SK-N-SH (cell line): ENCODE results near the gene TAS2R9. TPM values are rescaled to one million over a fixed set of nuclear protein-coding genes. Genes with fewer than 3 reads are reported as not detected.
"Not testable (repeated sequence)": the region's sequence is repeated elsewhere in the genome, so short reads cannot be mapped to it uniquely, and the experiment has no call there.

ENCODE experiments used
- CTCF ChIA-PET: fragments of 300-600, 350-600 bp; formaldehyde crosslinking; extraction: SDS; loops from one replicate; lab custom pipeline; 2021; lab: Yijun Ruan, JAX
- POLR2A ChIA-PET: fragments of 350-600 bp; sonication (Branson Sonifier 250); formaldehyde crosslinking; extraction: SDS; loops from one replicate; lab custom pipeline; 2020; ENCODE audit warnings: antibody characterized with exemption, inconsistent platforms; lab: Yijun Ruan, JAX
- DNase-seq: peaks from one replicate; pipeline ENCODE4 v3.0.0; 2012
- H2AFZ ChIP-seq: fragments of 200-600 bp; sonication (generic); 2 replicates; pipeline ENCODE4 v1.8.1; 2016; ENCODE audit warnings: antibody characterized with exemption, mild to moderate bottlenecking, low read depth
- H3F3A ChIP-seq: fragments of 200-600 bp; sonication (generic); replicated peaks from 2 replicates; pipeline ENCODE3; 2016; ENCODE audit warnings: antibody characterized with exemption, mild to moderate bottlenecking; ENCODE audit not compliant: insufficient read depth
- H3K27ac ChIP-seq, 2 experiments: fragments of 200-500 bp in 1 of 2; fragments of 200-600 bp in 1 of 2; sonication (Bioruptor generic) in 1 of 2; sonication (generic), shearing (Covaris generic) in 1 of 2; 2 replicates each; pipeline versions ENCODE4 v1.5.1 to v1.6.1; 2014 to 2016; ENCODE audit warnings: low read depth in 2 of 2, inconsistent platforms in 1 of 2, low read length in 1 of 2, mild to moderate bottlenecking in 1 of 2, mixed read lengths in 1 of 2
- H3K27me3 ChIP-seq: fragments of 200-600 bp; sonication (generic), shearing (Covaris generic); 2 replicates; pipeline ENCODE4 v1.6.1; 2016; ENCODE audit warnings: mixed run types; ENCODE audit not compliant: insufficient read depth
- H3K36me3 ChIP-seq, 2 experiments: fragments of 200-500 bp in 1 of 2; fragments of 200-600 bp in 1 of 2; sonication (Bioruptor generic) in 1 of 2; sonication (generic) in 1 of 2; replicated peaks in 1 of 2; 2 replicates each; pipeline versions ENCODE3 to v1.5.1; 2014 to 2016; ENCODE audit warnings: low read length in 1 of 2, mild to moderate bottlenecking in 1 of 2; ENCODE audit not compliant: insufficient read depth in 2 of 2, control insufficient read depth in 1 of 2
- H3K4me1 ChIP-seq, 2 experiments: fragments of 200-500 bp in 1 of 2; fragments of 200-600 bp in 1 of 2; sonication (Bioruptor generic) in 1 of 2; sonication (generic), shearing (Covaris generic) in 1 of 2; 2 replicates each; pipeline versions ENCODE4 v1.5.1 to v1.6.1; 2014 to 2016; ENCODE audit warnings: low read depth in 1 of 2, low read length in 1 of 2, mixed run types in 1 of 2; ENCODE audit not compliant: insufficient read depth in 2 of 2, control insufficient read depth in 1 of 2
- H3K4me2 ChIP-seq: fragments of 200-600 bp; sonication (generic), shearing (Covaris generic); 2 replicates; pipeline ENCODE4 v1.6.1; 2017; ENCODE audit warnings: mixed run types
- H3K4me3 ChIP-seq, 2 experiments: fragments of 200-500 bp in 1 of 2; fragments of 200-600 bp in 1 of 2; sonication (Bioruptor generic) in 1 of 2; sonication (generic), shearing (Covaris generic) in 1 of 2; 2 replicates each; pipeline versions ENCODE4 v1.5.1 to v1.8.1; 2014 to 2016; ENCODE audit warnings: low read depth in 2 of 2, inconsistent platforms in 1 of 2, low read length in 1 of 2, mild to moderate bottlenecking in 1 of 2, mixed read lengths in 1 of 2, moderate library complexity in 1 of 2
- H3K79me2 ChIP-seq: fragments of 200-600 bp; sonication (generic); 2 replicates; pipeline ENCODE4 v1.8.1; 2017; ENCODE audit warnings: mild to moderate bottlenecking; ENCODE audit not compliant: insufficient read depth
- H3K9ac ChIP-seq: fragments of 200-600 bp; sonication (generic); 2 replicates; pipeline ENCODE4 v1.6.1; 2017; ENCODE audit warnings: mixed run types
- H3K9me2 ChIP-seq: fragments of 200-600 bp; sonication (generic); 2 replicates; pipeline ENCODE4 v1.6.1; 2017; ENCODE audit warnings: mixed run types
- H3K9me3 ChIP-seq: fragments of 200-600 bp; sonication (generic); 2 replicates; pipeline ENCODE4 v1.6.1; 2017; ENCODE audit warnings: mixed run types, mild to moderate bottlenecking, moderate library complexity
- H4K20me1 ChIP-seq: fragments of 200-600 bp; sonication (generic); 2 replicates; pipeline ENCODE4 v1.6.1; 2017; ENCODE audit warnings: mild to moderate bottlenecking, mixed run types; ENCODE audit not compliant: insufficient read depth
- CHD2 ChIP-seq: fragments of 150-350 bp; IDR thresholded peaks from 2 replicates; pipeline ENCODE4 v1.6.1; 2018; ENCODE audit warnings: low read length; ENCODE audit not compliant: partially characterized antibody
- CTCF ChIP-seq: fragments of 200-600 bp; sonication (generic); IDR thresholded peaks from 2 replicates; pipeline ENCODE4 v1.6.1; 2017; ENCODE audit warnings: antibody characterized with exemption, mild to moderate bottlenecking, moderate library complexity
- ELF1 ChIP-seq: IDR thresholded peaks from 2 replicates; pipeline ENCODE4 v1.4.0; 2012
- EP300 ChIP-seq, 2 experiments: IDR thresholded peaks; 2 replicates each; pipeline versions ENCODE4 v1.4.0 to v1.6.1; 2012; ENCODE audit warnings: borderline replicate concordance in 1 of 2, low read depth in 1 of 2, low read length in 1 of 2
- FOSL2 ChIP-seq: IDR thresholded peaks from 2 replicates; pipeline ENCODE4 v1.4.0; 2012; ENCODE audit warnings: low read depth, mild to moderate bottlenecking, moderate library complexity, borderline replicate concordance
- JUND ChIP-seq: IDR thresholded peaks from 2 replicates; pipeline ENCODE4 v1.4.0; 2012
- MEF2A ChIP-seq: IDR thresholded peaks from 2 replicates; pipeline ENCODE4 v1.4.0; 2012; ENCODE audit warnings: low read depth, borderline replicate concordance
- NFIC ChIP-seq: IDR thresholded peaks from 2 replicates; pipeline ENCODE4 v1.4.0; 2012; ENCODE audit warnings: borderline replicate concordance
- RAD21 ChIP-seq: IDR thresholded peaks from 2 replicates; pipeline ENCODE4 v1.6.1; 2012; ENCODE audit warnings: mild to moderate bottlenecking, low read length
- RFX5 ChIP-seq: IDR thresholded peaks from 2 replicates; pipeline ENCODE4 v1.6.1; 2012; ENCODE audit warnings: mild to moderate bottlenecking, improper control_type of control experiment, low read length
- RXRA ChIP-seq: IDR thresholded peaks from 2 replicates; pipeline ENCODE4 v1.4.0; 2012; ENCODE audit warnings: low read depth, mild to moderate bottlenecking, borderline replicate concordance
- USF1 ChIP-seq: IDR thresholded peaks from 2 replicates; pipeline ENCODE4 v1.4.0; 2012; ENCODE audit warnings: low read depth, borderline replicate concordance
- USF2 ChIP-seq: fragments of 150-350 bp; IDR thresholded peaks from 2 replicates; pipeline ENCODE4 v1.6.1; 2017; ENCODE audit warnings: antibody characterized with exemption, low read length, low read depth, borderline replicate concordance
- YY1 ChIP-seq: IDR thresholded peaks from 2 replicates; pipeline ENCODE4 v1.4.0; 2012; ENCODE audit warnings: low read depth, mild to moderate bottlenecking
- ZBTB33 ChIP-seq: IDR thresholded peaks from 2 replicates; pipeline ENCODE4 v1.4.0; 2012; ENCODE audit warnings: low read depth, borderline replicate concordance
- WGBS: methylation state at CpG from one replicate; pipeline ENCODE4 v1.1.6; 2017; ENCODE audit warnings: low lambda C conversion rate; 5-methylcytosine and 5-hydroxymethylcytosine counted together
- polyA plus RNA-seq, 3 experiments: library from polyadenylated mRNA; depleted of rRNA; stranded (reverse); fragments of >200 nt; gene quantifications; 2 replicates each; pipeline ENCODE4 v1.2.3, GENCODE V29; 2012
- TF ChIP-seq, protein P1 (sequence below): IDR thresholded peaks from 2 replicates; pipeline ENCODE4 v1.4.0; 2012; ENCODE audit warnings: low read depth

Gene TAS2R9
- polyA plus RNA-seq, 1 of the 3 experiments (the other 2 are of a cell fraction) = not detected

- no peaks in the 10 kb centered on the region for H3F3A ChIP-seq
- WGBS = 0% methylated on average over 2 of the region's 2 CpGs
- no peak overlapping the region for H2AFZ ChIP-seq
- no peak for DNase-seq
- H3K9me2 ChIP-seq = no peaks in the 10 kb centered on the region
- H3K27me3 ChIP-seq = peaks cover 3% of the 10 kb centered on the region; the same call in 1 of the 2 replicates
- H3K4me2 ChIP-seq = no peak overlapping the region
- no peak overlapping the region for H3K4me3 ChIP-seq
- TF ChIP-seq RAD21 (no peak), RXRA (no peak), NFIC (no peak), RFX5 (no peak), CTCF (no peak), USF2 (no peak), USF1 (no peak), ELF1 (no peak), MEF2A (no peak), EP300 (IDR thresholded peaks at IDR 0.05; ENCODE audit: borderline replicate concordance in 1 of 2, low read depth in 1 of 2, low read length in 1 of 2) (no peak), JUND (no peak), ZBTB33 (no peak), FOSL2 (no peak), CHD2 (no peak), YY1 (no peak)
- TF ChIP-seq, protein P1, sequence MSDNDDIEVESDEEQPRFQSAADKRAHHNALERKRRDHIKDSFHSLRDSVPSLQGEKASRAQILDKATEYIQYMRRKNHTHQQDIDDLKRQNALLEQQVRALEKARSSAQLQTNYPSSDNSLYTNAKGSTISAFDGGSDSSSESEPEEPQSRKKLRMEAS = no peak
- H4K20me1 ChIP-seq = no peaks in the 10 kb centered on the region
- H3K36me3 ChIP-seq = no peaks in the 10 kb centered on the region
- CTCF ChIA-PET = no interaction called here
- no peak overlapping the region for H3K9ac ChIP-seq
- H3K27ac ChIP-seq = no peak overlapping the region
- no peaks in the 10 kb centered on the region for H3K9me3 ChIP-seq
- no peaks in the 10 kb centered on the region for H3K79me2 ChIP-seq
- POLR2A ChIA-PET = no interaction called here
- H3K4me1 ChIP-seq = no peaks in the 10 kb centered on the region
Measured at GRCh38 chr12:10794222-10794621, 15.7 kb downstream of the TAS2R9 start.

DNA sequence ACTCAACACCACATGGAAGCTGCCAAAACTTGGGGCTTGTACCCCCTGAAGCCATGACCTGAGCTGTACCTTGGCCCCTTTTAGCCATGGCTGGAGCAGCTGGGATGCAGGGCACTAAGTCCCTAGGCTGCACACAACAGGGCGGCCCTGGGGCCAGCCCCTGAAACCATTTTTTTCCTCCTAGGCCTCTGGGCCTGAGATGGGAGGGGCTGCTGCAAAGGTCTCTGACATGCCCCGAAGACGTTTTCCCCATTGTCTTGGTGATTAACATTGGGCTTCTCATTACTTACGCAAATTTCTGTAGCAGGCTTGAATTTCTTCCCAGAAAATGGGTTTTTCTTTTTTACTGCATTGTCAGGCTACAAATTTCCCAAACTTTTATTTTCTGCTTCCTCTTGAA is 18.2 kb downstream of the TAS2R9 start:
- H3K4me2 ChIP-seq, H3K79me2 ChIP-seq, H3K4me3 ChIP-seq, DNase-seq, H3K4me1 ChIP-seq, H3K27ac ChIP-seq, POLR2A ChIA-PET, H3K9me2 ChIP-seq, H3K36me3 ChIP-seq, H4K20me1 ChIP-seq, H3K27me3 ChIP-seq, H3K9ac ChIP-seq, H2AFZ ChIP-seq, CTCF ChIA-PET, H3K9me3 ChIP-seq, H3F3A ChIP-seq: not testable (repeated sequence)
- WGBS = 9% methylated on average over 3 of the region's 4 CpGs
